H9 (cell line): ENCODE results near the gene ALX3. TPM values are rescaled to one million over a fixed set of nuclear protein-coding genes. Genes with fewer than 3 reads are reported as not detected.

Experiments used
- DNase-seq: peaks from one replicate; pipeline ENCODE4 v3.0.0-alpha.2; 2017
- H2AFZ ChIP-seq: one replicate; pipeline ENCODE4 v1.6.1; 2013; ENCODE audit warnings: mild to moderate bottlenecking, low read length, control low read depth, moderate library complexity
- H2AK5ac ChIP-seq: 2 replicates; pipeline ENCODE4 v1.6.1; 2013; ENCODE audit warnings: low read length, control low read depth, mixed read lengths; ENCODE audit not compliant: insufficient read length
- H2BK120ac ChIP-seq: one replicate; pipeline ENCODE4 v1.6.1; 2013; ENCODE audit warnings: low read depth, mild to moderate bottlenecking, low read length, control low read depth, inconsistent platforms; ENCODE audit not compliant: poor library complexity, severe bottlenecking
- H2BK12ac ChIP-seq: 2 replicates; pipeline ENCODE4 v1.6.1; 2013; ENCODE audit warnings: low read length, control low read depth, mixed read lengths, low read depth; ENCODE audit not compliant: insufficient read length
- H2BK15ac ChIP-seq: 2 replicates; pipeline ENCODE4 v1.6.1; 2013; ENCODE audit warnings: low read depth, low read length, control low read depth
- H2BK20ac ChIP-seq: one replicate; pipeline ENCODE4 v1.6.1; 2013; ENCODE audit warnings: low read depth, mild to moderate bottlenecking, low read length, control low read depth, inconsistent platforms; ENCODE audit not compliant: poor library complexity, severe bottlenecking
- H2BK5ac ChIP-seq: 2 replicates; pipeline ENCODE4 v1.6.1; 2013; ENCODE audit warnings: low read length, control low read depth, mixed read lengths; ENCODE audit not compliant: insufficient read length
- H3K14ac ChIP-seq: 2 replicates; pipeline ENCODE4 v1.6.1; 2013; ENCODE audit warnings: low read length, control low read depth; ENCODE audit not compliant: insufficient read depth
- H3K18ac ChIP-seq: 2 replicates; pipeline ENCODE4 v1.6.1; 2013; ENCODE audit warnings: low read depth, mild to moderate bottlenecking, mixed read lengths, low read length, control low read depth; ENCODE audit not compliant: insufficient read length
- H3K23ac ChIP-seq: 2 replicates; pipeline ENCODE4 v1.6.1; 2013; ENCODE audit warnings: low read length, control low read depth, mixed read lengths, low read depth; ENCODE audit not compliant: insufficient read length
- H3K23me2 ChIP-seq: 2 replicates; pipeline ENCODE4 v1.6.1; 2013; ENCODE audit warnings: low read depth, mild to moderate bottlenecking, mixed read lengths, low read length, control low read depth; ENCODE audit not compliant: insufficient read length, poor library complexity, severe bottlenecking
- H3K27ac ChIP-seq: 2 replicates; pipeline ENCODE4 v1.5.1; 2013; ENCODE audit warnings: low read length, control low read depth, mixed read lengths, low read depth; ENCODE audit not compliant: insufficient read length
- H3K27me3 ChIP-seq: 2 replicates; pipeline ENCODE4 v1.6.1; 2013; ENCODE audit warnings: low read length, control low read depth, inconsistent platforms; ENCODE audit not compliant: insufficient read depth
- H3K4ac ChIP-seq: 2 replicates; pipeline ENCODE4 v1.6.1; 2013; ENCODE audit warnings: low read depth, mild to moderate bottlenecking, control low read depth, inconsistent platforms, low read length, moderate library complexity
- H3K4me1 ChIP-seq: 2 replicates; pipeline ENCODE4 v1.6.1; 2013; ENCODE audit warnings: low read length, control low read depth, inconsistent platforms; ENCODE audit not compliant: insufficient read depth
- H3K4me2 ChIP-seq: 2 replicates; pipeline ENCODE4 v1.6.1; 2013; ENCODE audit warnings: low read length, control low read depth, mixed read lengths; ENCODE audit not compliant: insufficient read length, insufficient read depth
- H3K56ac ChIP-seq: 2 replicates; pipeline ENCODE4 v1.6.1; 2013; ENCODE audit warnings: low read depth, mild to moderate bottlenecking, mixed read lengths, low read length, control low read depth; ENCODE audit not compliant: insufficient read length
- H3K79me1 ChIP-seq: 2 replicates; pipeline ENCODE4 v1.6.1; 2013; ENCODE audit warnings: low read depth, mild to moderate bottlenecking, moderate library complexity, low read length, control low read depth, inconsistent platforms; ENCODE audit not compliant: insufficient read depth, poor library complexity, severe bottlenecking
- H3K79me2 ChIP-seq: 2 replicates; pipeline ENCODE4 v1.6.1; 2013; ENCODE audit warnings: low read length, control low read depth, inconsistent platforms; ENCODE audit not compliant: insufficient read depth
- H3K9ac ChIP-seq: 2 replicates; pipeline ENCODE4 v1.6.1; 2013; ENCODE audit warnings: low read length, control low read depth, mixed read lengths; ENCODE audit not compliant: insufficient read length; ENCODE audit errors: extremely low read depth
- H3K9me3 ChIP-seq: one replicate; pipeline ENCODE4 v1.6.1; 2013; ENCODE audit warnings: low read depth, low read length, inconsistent platforms; ENCODE audit not compliant: control insufficient read depth
- H3T11ph ChIP-seq: one replicate; pipeline ENCODE4 v1.6.1; 2013; ENCODE audit warnings: mild to moderate bottlenecking, low read length, control low read depth, inconsistent platforms
- H4K20me1 ChIP-seq: one replicate; pipeline ENCODE4 v1.6.1; 2013; ENCODE audit not compliant: control insufficient read depth, insufficient read length, insufficient read depth
- H4K5ac ChIP-seq: 2 replicates; pipeline ENCODE4 v1.6.1; 2013; ENCODE audit warnings: low read depth, mild to moderate bottlenecking, mixed read lengths, low read length, control low read depth; ENCODE audit not compliant: insufficient read length
- H4K8ac ChIP-seq: replicated peaks from 2 replicates; pipeline ENCODE4 v1.6.1; 2013; ENCODE audit warnings: low read length, control low read depth, mixed read lengths, low read depth; ENCODE audit not compliant: insufficient read length
- H4K91ac ChIP-seq: 2 replicates; pipeline ENCODE4 v1.6.1; 2013; ENCODE audit warnings: low read depth, mild to moderate bottlenecking, moderate library complexity, mixed read lengths, low read length, control low read depth; ENCODE audit not compliant: insufficient read length
- H3K27ac Mint-ChIP-seq, 3 experiments: 2 replicates in 2 of 3; 3 replicates in 1 of 3; pipeline ENCODE4 v1.8.0; 2020 to 2021; ENCODE audit warnings: mixed read lengths in 3 of 3, mild to moderate bottlenecking in 1 of 3, moderate library complexity in 1 of 3
- H3K27me3 Mint-ChIP-seq: 2 replicates; pipeline ENCODE4 v1.8.0; 2021; ENCODE audit warnings: low read depth, mild to moderate bottlenecking, moderate library complexity, mixed read lengths
- H3K36me3 Mint-ChIP-seq, 3 experiments: 2 replicates in 2 of 3; 3 replicates in 1 of 3; pipeline ENCODE4 v1.8.0; 2020 to 2021; ENCODE audit warnings: low read depth in 3 of 3, mixed read lengths in 3 of 3; ENCODE audit not compliant: insufficient read depth in 1 of 3
- H3K4me1 Mint-ChIP-seq, 2 experiments: 2 replicates each; pipeline ENCODE4 v1.8.0; 2020; ENCODE audit warnings: mixed read lengths in 2 of 2
- H3K4me3 Mint-ChIP-seq, 2 experiments: 2 replicates in 1 of 2; 3 replicates in 1 of 2; pipeline ENCODE4 v1.8.0; 2020 to 2021; ENCODE audit warnings: mild to moderate bottlenecking in 2 of 2, mixed read lengths in 2 of 2, moderate library complexity in 1 of 2
- H3K9me3 Mint-ChIP-seq, 2 experiments: 2 replicates in 1 of 2; 3 replicates in 1 of 2; pipeline ENCODE4 v1.8.0; 2020; ENCODE audit warnings: mild to moderate bottlenecking in 2 of 2, mixed read lengths in 2 of 2, moderate library complexity in 1 of 2
- CTCF ChIP-seq: fragments of 200-600 bp; sonication (generic); conservative IDR thresholded peaks from 3 replicates; pipeline ENCODE4 v1.8.0; 2021; ENCODE audit warnings: antibody characterized with exemption, mild to moderate bottlenecking
- WGBS: extraction: QIAGEN DNeasy Blood & Tissue Kit; methylation state at CpG from one replicate; pipeline ENCODE4 v1.1.7; 2013; ENCODE audit warnings: missing lambda C conversion rate, low lambda C conversion rate, mixed read lengths; ENCODE audit not compliant: insufficient read length; ENCODE audit errors: extremely low coverage; 5-methylcytosine and 5-hydroxymethylcytosine counted together
- total RNA-seq: library from RNA; stranded (reverse); gene quantifications from 2 replicates; pipeline ENCODE4 v1.2.1, GENCODE V29; 2021

The ALX3 gene
- total RNA-seq, 1 experiment from 2014 or later, result not detected

DNA sequence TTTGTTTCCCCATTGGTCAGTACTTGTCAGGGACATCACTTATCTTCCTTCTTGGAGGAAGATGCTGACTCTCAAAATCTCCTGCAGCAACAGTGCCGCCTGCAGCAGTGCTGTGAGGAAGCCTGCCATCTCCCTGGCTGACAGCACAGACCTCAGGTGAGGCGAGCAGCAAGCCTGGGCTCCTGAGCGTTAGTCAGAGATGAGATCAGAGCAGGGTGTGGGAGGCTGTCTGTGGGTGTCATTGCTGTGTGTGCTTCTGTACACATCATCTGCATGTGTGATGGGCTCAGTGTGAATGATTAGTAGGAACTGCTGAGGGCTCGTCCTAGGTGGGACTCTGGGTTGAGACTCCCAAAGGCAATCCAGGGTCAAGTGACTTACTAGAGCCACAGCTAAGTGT lies 29.9 kb downstream of the ALX3 start:
- H3T11ph ChIP-seq, result no peak overlapping the region
- no peak overlapping the region for H3K14ac ChIP-seq
- no peak overlapping the region for H3K4me2 ChIP-seq
- H4K20me1 ChIP-seq, result no peaks in the 10 kb centered on the region
- H4K8ac ChIP-seq, result no peak overlapping the region
- no peaks in the 10 kb centered on the region for H3K27me3 Mint-ChIP-seq
- H3K79me2 ChIP-seq, result peaks cover 3% of the 10 kb centered on the region; the same call in 1 of the 2 replicates
- no peaks in the 10 kb centered on the region for H3K9me3 ChIP-seq
- no peak overlapping the region for H2BK120ac ChIP-seq
- no peak overlapping the region for H3K27ac ChIP-seq
- peaks cover 3% of the 10 kb centered on the region; the same call in 1 of the 2 replicates for H3K4me1 ChIP-seq
- no peak overlapping the region for H2AK5ac ChIP-seq
- H3K18ac ChIP-seq, result no peak overlapping the region
- no peak overlapping the region for H2AFZ ChIP-seq
- no peak for DNase-seq
- H3K23me2 ChIP-seq, result peaks cover 2% of the 10 kb centered on the region
- peaks cover 60 to 79% (median 74%) of the 10 kb centered on the region in 3 experiments for H3K36me3 Mint-ChIP-seq
- H2BK5ac ChIP-seq, result no peak overlapping the region
- no peak overlapping the region for H3K23ac ChIP-seq
- no peaks in the 10 kb centered on the region for H3K9me3 Mint-ChIP-seq
- no peak overlapping the region for H2BK15ac ChIP-seq
- H2BK20ac ChIP-seq, result no peak overlapping the region
- H3K4ac ChIP-seq, result no peak overlapping the region
- no peak for TF ChIP-seq CTCF
- H3K9ac ChIP-seq, result no peak overlapping the region
- H3K79me1 ChIP-seq, result no peaks in the 10 kb centered on the region
- peaks cover 3 to 7% of the 10 kb centered on the region in 2 experiments for H3K4me1 Mint-ChIP-seq
- H3K27ac Mint-ChIP-seq, result no peak overlapping the region
- no peak overlapping the region for H3K4me3 Mint-ChIP-seq
- H4K5ac ChIP-seq, result no peak overlapping the region
- no peak overlapping the region for H3K56ac ChIP-seq
- no CpG with 5 or more reads among the region's 4 CpGs for WGBS
- H3K27me3 ChIP-seq, result no peaks in the 10 kb centered on the region
- no peak overlapping the region for H4K91ac ChIP-seq
- H2BK12ac ChIP-seq, result no peak overlapping the region
